Endothelial cell of umbilical vein (primary cell): ENCODE results near the gene PHC1. TPM values are rescaled to one million over a fixed set of nuclear protein-coding genes. Genes with fewer than 3 reads are reported as not detected.

ENCODE experiments used
- BruUV-seq: library from RNA; stranded (reverse); fragments of 400-500 nt; replicated peaks from 2 replicates; lab custom pipeline; 2021; lab: Mats Ljungman, UMichigan
- CTCF ChIA-PET: fragments of 300-600, 350-600 bp; sonication (Branson Sonifier 250); formaldehyde crosslinking; loops from one replicate; lab custom pipeline; 2021; ENCODE audit warnings: antibody characterized with exemption, inconsistent platforms; lab: Charles Lee
- POLR2A ChIA-PET: fragments of 300-600, 350-600 bp; sonication (Branson Sonifier 250); formaldehyde crosslinking; loops from one replicate; lab custom pipeline; 2021; ENCODE audit warnings: antibody characterized with exemption, inconsistent platforms; lab: Charles Lee
- DNase-seq: peaks from one replicate; pipeline ENCODE4 v3.0.0-alpha.2; 2011; ENCODE audit warnings: low read depth, low spot score
- FAIRE-seq: peaks from 2 replicates; lab custom pipeline; 2011; peaks lifted over from hg19 to GRCh38; lab: Jason Lieb, UNC
- H2AFZ ChIP-seq: 2 replicates; pipeline ENCODE4 v1.6.0; 2012; ENCODE audit warnings: low read depth, low read length, control low read depth, inconsistent platforms
- H3K27ac ChIP-seq: 2 replicates; pipeline ENCODE4 v1.5.1; 2011; ENCODE audit warnings: low read depth, mild to moderate bottlenecking, control low read depth, low read length, moderate library complexity; ENCODE audit not compliant: insufficient read depth
- H3K27me3 ChIP-seq, 2 experiments: 2 replicates each; pipeline versions ENCODE4 v1.6.0 to v1.6.1; 2011; ENCODE audit warnings: low read length in 2 of 2, mixed read lengths in 1 of 2; ENCODE audit not compliant: control insufficient read depth in 2 of 2, insufficient read depth in 2 of 2
- H3K36me3 ChIP-seq, 2 experiments: 2 replicates in 1 of 2; 3 replicates in 1 of 2; pipeline ENCODE4 v1.5.1; 2011; ENCODE audit warnings: low read length in 2 of 2, mild to moderate bottlenecking in 1 of 2, moderate library complexity in 1 of 2; ENCODE audit not compliant: control insufficient read depth in 2 of 2, insufficient read depth in 2 of 2; ENCODE audit errors: extremely low read depth in 1 of 2
- H3K4me1 ChIP-seq: 3 replicates; pipeline ENCODE4 v1.5.1; 2011; ENCODE audit warnings: mild to moderate bottlenecking, low read length; ENCODE audit not compliant: control insufficient read depth, insufficient read depth; ENCODE audit errors: extremely low read depth
- H3K4me2 ChIP-seq: 2 replicates; pipeline ENCODE4 v1.6.1; 2011; ENCODE audit warnings: low read length, control low read depth, mixed read lengths; ENCODE audit not compliant: insufficient read depth
- H3K4me3 ChIP-seq, 3 experiments: fragments of 200-600 bp in 1 of 3; sonication (generic), shearing (Covaris generic) in 1 of 3; replicated peaks in 1 of 3; 2 replicates each; pipeline ENCODE4 v1.5.1; 2011 to 2016; ENCODE audit warnings: control low read depth in 3 of 3, low read length in 3 of 3, mild to moderate bottlenecking in 2 of 3, inconsistent platforms in 1 of 3, low read depth in 1 of 3, moderate library complexity in 1 of 3; ENCODE audit not compliant: insufficient read depth in 1 of 3
- H3K79me2 ChIP-seq: 2 replicates; pipeline ENCODE4 v1.6.0; 2012; ENCODE audit warnings: low read length, inconsistent platforms; ENCODE audit not compliant: control insufficient read depth, insufficient read depth
- H3K9ac ChIP-seq: replicated peaks from 2 replicates; pipeline ENCODE3; 2011; ENCODE audit warnings: low read length, control low read depth; ENCODE audit not compliant: insufficient read depth; ENCODE audit errors: extremely low read depth
- H3K9me1 ChIP-seq: replicated peaks from 3 replicates; pipeline ENCODE4 v1.6.0; 2011; ENCODE audit warnings: mild to moderate bottlenecking, low read length; ENCODE audit not compliant: control insufficient read depth, insufficient read depth; ENCODE audit errors: extremely low read depth
- H3K9me3 ChIP-seq: replicated peaks from 2 replicates; pipeline ENCODE4 v1.5.1; 2012; ENCODE audit warnings: low read length, inconsistent platforms; ENCODE audit not compliant: control insufficient read depth, insufficient read depth
- H4K20me1 ChIP-seq: replicated peaks from 2 replicates; pipeline ENCODE3; 2011; ENCODE audit warnings: mild to moderate bottlenecking, low read length; ENCODE audit not compliant: control insufficient read depth, insufficient read depth; ENCODE audit errors: extremely low read depth
- CTCF ChIP-seq, 2 donors: IDR thresholded peaks; 1 replicate in 1 of 2; 2 replicates in 1 of 2; pipeline ENCODE4 v1.5.1; 2011; ENCODE audit warnings: low read length in 2 of 2, mild to moderate bottlenecking in 2 of 2, moderate library complexity in 2 of 2, control low read depth in 1 of 2, inconsistent platforms in 1 of 2, low read depth in 1 of 2; ENCODE audit not compliant: insufficient read depth in 1 of 2; ENCODE audit errors: extremely low read depth in 1 of 2
- EZH2 ChIP-seq: IDR thresholded peaks from 2 replicates; pipeline ENCODE4 v1.6.1; 2012; ENCODE audit warnings: borderline replicate concordance, low read depth, mild to moderate bottlenecking, moderate library complexity, low read length, inconsistent platforms; ENCODE audit not compliant: severe bottlenecking
- FOS ChIP-seq: IDR thresholded peaks from 2 replicates; pipeline ENCODE4 v1.6.1; 2011; ENCODE audit warnings: mild to moderate bottlenecking, low read length, moderate library complexity, borderline replicate concordance; ENCODE audit not compliant: insufficient read depth
- GATA2 ChIP-seq: IDR thresholded peaks from 2 replicates; pipeline ENCODE4 v1.7.0; 2011; ENCODE audit warnings: low read depth, mild to moderate bottlenecking, moderate library complexity, mixed read lengths, low read length; ENCODE audit not compliant: insufficient read length, insufficient read depth
- JUN ChIP-seq: IDR thresholded peaks from 2 replicates; pipeline ENCODE4 v1.6.1; 2011; ENCODE audit warnings: borderline replicate concordance, low read depth; ENCODE audit not compliant: insufficient read length, insufficient read depth
- MYC ChIP-seq: IDR thresholded peaks from one replicate; pipeline ENCODE4 v1.6.1; 2011; ENCODE audit warnings: mild to moderate bottlenecking, low read depth, low read length
- POLR2A ChIP-seq: IDR thresholded peaks from 2 replicates; pipeline ENCODE4 v1.6.1; 2012; ENCODE audit warnings: low read depth, mild to moderate bottlenecking, control low read depth, low read length
- POLR2AphosphoS5 ChIP-seq: IDR thresholded peaks from 2 replicates; pipeline ENCODE4 v1.6.1; 2012; ENCODE audit warnings: low read depth, mild to moderate bottlenecking, control low read depth, low read length, moderate library complexity; ENCODE audit not compliant: insufficient read depth
- dilution Hi-C: fragments of 300-500 bp; cut with MboI; formaldehyde crosslinking; loops from one replicate; pipeline ENCODE4 v1.15.0; 2019; ENCODE audit warnings: low sequenced_read_pairs; ENCODE audit not compliant: extremely low pct_ligation_motif_present
- intact Hi-C: fragments of 100-400 bp; cut with micrococcal nuclease; formaldehyde crosslinking; loops from one replicate; pipeline ENCODE4 v1.10.0; 2022
- polyA plus RNA-seq, 4 experiments: library from polyadenylated mRNA; depleted of rRNA in 3 of 4; stranded (reverse) in 3 of 4; unstranded in 1 of 4; fragments of >200 nt; gene quantifications; 2 replicates each; pipeline versions ENCODE4 v1.2.1 to v1.2.3, GENCODE V29; 2011 to 2012; ENCODE audit warnings: missing spikeins in 1 of 4
- total RNA-seq: library from RNA; stranded (reverse); gene quantifications from 2 replicates; pipeline ENCODE4 v1.2.3, GENCODE V29; 2021
- TF ChIP-seq, protein P1 (sequence below): IDR thresholded peaks from 2 replicates; pipeline ENCODE4 v1.6.1; 2011; ENCODE audit not compliant: insufficient read depth, insufficient read length

PHC1 gene
- total and polyA plus RNA-seq, 2 donors (not counting 3 experiments of a cell fraction or from before 2014, with no cell fraction given): 37.3 to 66.3 TPM

- no peak overlapping the region for H2AFZ ChIP-seq
- H3K79me2 ChIP-seq: no peaks in the 10 kb centered on the region
- H3K4me1 ChIP-seq: peaks cover 10% of the 10 kb centered on the region
- H3K27ac ChIP-seq: no peak overlapping the region
- POLR2A ChIA-PET: no interaction called here
- H3K4me2 ChIP-seq: no peak overlapping the region
- CTCF ChIA-PET: interaction anchor here (0.6 to 1.3 kb wide), 5 partner anchors 19 to 345 kb away, joined by 3 to 4 read pairs (median 3); partner anchors contain the start of gene M6PR
- no peaks in the 10 kb centered on the region for H3K27me3 ChIP-seq
- intact Hi-C loops: no loop called here
- H4K20me1 ChIP-seq: no peaks in the 10 kb centered on the region
- DNase-seq (no peak), FAIRE-seq (no peak)
- no TSS peak for BruUV-seq
- no peaks in the 10 kb centered on the region for H3K9me3 ChIP-seq
- TF ChIP-seq FOS: no peak
- TF ChIP-seq POLR2A: no peak
- no peak for TF ChIP-seq GATA2
- TF ChIP-seq, protein P1, sequence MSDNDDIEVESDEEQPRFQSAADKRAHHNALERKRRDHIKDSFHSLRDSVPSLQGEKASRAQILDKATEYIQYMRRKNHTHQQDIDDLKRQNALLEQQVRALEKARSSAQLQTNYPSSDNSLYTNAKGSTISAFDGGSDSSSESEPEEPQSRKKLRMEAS: no peak
- no peak for TF ChIP-seq POLR2AphosphoS5
- TF ChIP-seq MYC: no peak
- TF ChIP-seq JUN: no peak
- no peak for TF ChIP-seq CTCF (IDR thresholded peaks at IDR 0.05; ENCODE audit: extremely low read depth in 1 of 2, insufficient read depth in 1 of 2, low read depth in 1 of 2, low read length in 2 of 2)
- TF ChIP-seq EZH2: no peak
- H3K9ac ChIP-seq: no peak overlapping the region
- no peaks in the 10 kb centered on the region for H3K9me1 ChIP-seq
- H3K4me3 ChIP-seq: no peak overlapping the region
- no peaks in the 10 kb centered on the region for H3K36me3 ChIP-seq
- dilution Hi-C loops: no loop called here
Observed at GRCh38 chr12:8909752-8910151, 4.6 kb upstream of the PHC1 start.
